ENCODE measurements around the gene CCDC50. TPM values are rescaled to one million over a fixed set of nuclear protein-coding genes. Genes with fewer than 3 reads are reported as not detected.

Gene CCDC50
- 77.2 and 77.7 TPM in 2 replicates for total RNA-seq (2021)
- Bru-seq, nascent RNA, result percentile 92 among the genes with signal in this experiment
- BruChase-seq, experiment 1, labeled RNA remaining after a 2-hour chase, result percentile 88 among the genes with signal in this experiment
- percentile 85 among the genes with signal in this experiment for BruChase-seq, experiment 2, labeled RNA remaining after a 6-hour chase
- long read RNA-seq, full-length matches to known transcripts, result 112 of 126 reads
- long read RNA-seq, partial matches to known transcripts, result 1 of 126 reads
- long read RNA-seq, other reads (novel, unspliced or antisense), result 13 of 126 reads

GRCh38 chr3:191328962-191329653, at the start of gene CCDC50:
TSS of gene CCDC50 (plus strand) at chr3:191329394. CDS start at chr3:191329675, 281 bp downstream.
- no peaks in the 10 kb centered on the region for H3K9me3 ChIP-seq (ENCODE audit: low read depth, low read length, poor library complexity, severe bottlenecking)
- intact Hi-C loops (cut with micrococcal nuclease; ENCODE audit: unreplicated experiment), result no loop called here
- POLR2A ChIA-PET (ENCODE audit: low non-redundant PET), result interaction anchor here (0.7 kb wide), 1 partner anchor 62 kb away, joined by 5 read pairs; no protein-coding TSS in a partner anchor
- DNase-seq (ENCODE audit: low spot score), result peak; percentile 76
- BruUV-seq (replicated peaks), result no TSS peak
- H3K4me1 ChIP-seq (ENCODE audit: insufficient read depth, low read length, poor library complexity, severe bottlenecking), result peaks cover 27% of the 10 kb centered on the region
- no peaks in the 10 kb centered on the region for H3K36me3 ChIP-seq (ENCODE audit: insufficient read depth, low read length, poor library complexity, severe bottlenecking)
- CTCF ChIA-PET, result no interaction called here
- no peak for TF ChIP-seq EZH2 (IDR thresholded peaks at IDR 0.05; ENCODE audit: borderline replicate concordance, low read depth, low read length, poor library complexity, severe bottlenecking)
- TF ChIP-seq, protein P1, sequence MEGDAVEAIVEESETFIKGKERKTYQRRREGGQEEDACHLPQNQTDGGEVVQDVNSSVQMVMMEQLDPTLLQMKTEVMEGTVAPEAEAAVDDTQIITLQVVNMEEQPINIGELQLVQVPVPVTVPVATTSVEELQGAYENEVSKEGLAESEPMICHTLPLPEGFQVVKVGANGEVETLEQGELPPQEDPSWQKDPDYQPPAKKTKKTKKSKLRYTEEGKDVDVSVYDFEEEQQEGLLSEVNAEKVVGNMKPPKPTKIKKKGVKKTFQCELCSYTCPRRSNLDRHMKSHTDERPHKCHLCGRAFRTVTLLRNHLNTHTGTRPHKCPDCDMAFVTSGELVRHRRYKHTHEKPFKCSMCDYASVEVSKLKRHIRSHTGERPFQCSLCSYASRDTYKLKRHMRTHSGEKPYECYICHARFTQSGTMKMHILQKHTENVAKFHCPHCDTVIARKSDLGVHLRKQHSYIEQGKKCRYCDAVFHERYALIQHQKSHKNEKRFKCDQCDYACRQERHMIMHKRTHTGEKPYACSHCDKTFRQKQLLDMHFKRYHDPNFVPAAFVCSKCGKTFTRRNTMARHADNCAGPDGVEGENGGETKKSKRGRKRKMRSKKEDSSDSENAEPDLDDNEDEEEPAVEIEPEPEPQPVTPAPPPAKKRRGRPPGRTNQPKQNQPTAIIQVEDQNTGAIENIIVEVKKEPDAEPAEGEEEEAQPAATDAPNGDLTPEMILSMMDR (conservative IDR thresholded peaks at IDR 0.05; ENCODE audit: low read depth, low read length), result no peak
- no peaks in the 10 kb centered on the region for H3K27me3 ChIP-seq (replicated peaks; ENCODE audit: insufficient read depth, low read depth, low read length, poor library complexity)
- H3K4me3 ChIP-seq (ENCODE audit: low read depth, low read length, poor library complexity, severe bottlenecking), result peak within 1 kb of the TSS; percentile 93
- H3K27ac ChIP-seq (ENCODE audit: low read depth, low read length, poor library complexity, severe bottlenecking), result peak within 1 kb of the TSS; percentile 93

- ChIA-PET CTCF (no interaction called here), POLR2A (ENCODE audit: low non-redundant PET) (interaction anchor here (0.5 kb wide), 1 partner anchor 233 kb away, joined by 3 read pairs; no protein-coding TSS in a partner anchor)
- H3K9me3 ChIP-seq (ENCODE audit: low read depth, low read length, poor library complexity, severe bottlenecking), result no peaks in the 10 kb centered on the region
- H3K4me3 ChIP-seq (ENCODE audit: low read depth, low read length, poor library complexity, severe bottlenecking), result no peak overlapping the region
- H3K4me1 ChIP-seq (ENCODE audit: insufficient read depth, low read length, poor library complexity, severe bottlenecking), result peaks cover 33% of the 10 kb centered on the region
- intact Hi-C loops (cut with micrococcal nuclease; ENCODE audit: unreplicated experiment), result no loop called here
- BruUV-seq (replicated peaks), result no TSS peak
- peak; percentile 45 for DNase-seq (ENCODE audit: low spot score)
- H3K36me3 ChIP-seq (ENCODE audit: insufficient read depth, low read length, poor library complexity, severe bottlenecking), result no peaks in the 10 kb centered on the region
- TF ChIP-seq EZH2 (IDR thresholded peaks at IDR 0.05; ENCODE audit: borderline replicate concordance, low read depth, low read length, poor library complexity, severe bottlenecking), result no peak
- TF ChIP-seq, protein P1 (conservative IDR thresholded peaks at IDR 0.05; ENCODE audit: low read depth, low read length), result no peak
- H3K27me3 ChIP-seq (replicated peaks; ENCODE audit: insufficient read depth, low read depth, low read length, poor library complexity), result no peaks in the 10 kb centered on the region
- no peak overlapping the region for H3K27ac ChIP-seq (ENCODE audit: low read depth, low read length, poor library complexity, severe bottlenecking)
Observed at GRCh38 chr3:191280111-191280510, 49.1 kb upstream of the CCDC50 start.

GRCh38 chr3:191280882-191281281, 48.3 kb upstream of the CCDC50 start:
- ChIA-PET POLR2A (ENCODE audit: low non-redundant PET) (interaction anchor here (0.5 kb wide), 1 partner anchor 234 kb away, joined by 3 read pairs; no protein-coding TSS in a partner anchor), CTCF (no interaction called here)
- no peak for TF ChIP-seq EZH2 (IDR thresholded peaks at IDR 0.05; ENCODE audit: borderline replicate concordance, low read depth, low read length, poor library complexity, severe bottlenecking)
- TF ChIP-seq, protein P1 (conservative IDR thresholded peaks at IDR 0.05; ENCODE audit: low read depth, low read length), result no peak
- Histone ChIP-seq H3K4me3 (ENCODE audit: low read depth, low read length, poor library complexity, severe bottlenecking) (peak overlapping the region; percentile 13), H3K27me3 (replicated peaks; ENCODE audit: insufficient read depth, low read depth, low read length, poor library complexity) (no peaks in the 10 kb centered on the region), H3K4me1 (ENCODE audit: insufficient read depth, low read length, poor library complexity, severe bottlenecking) (peaks cover 33% of the 10 kb centered on the region), H3K36me3 (ENCODE audit: insufficient read depth, low read length, poor library complexity, severe bottlenecking) (no peaks in the 10 kb centered on the region), H3K9me3 (ENCODE audit: low read depth, low read length, poor library complexity, severe bottlenecking) (no peaks in the 10 kb centered on the region), H3K27ac (ENCODE audit: low read depth, low read length, poor library complexity, severe bottlenecking) (no peak overlapping the region)
- intact Hi-C loops (cut with micrococcal nuclease; ENCODE audit: unreplicated experiment), result no loop called here
- BruUV-seq (replicated peaks), result no TSS peak
- DNase-seq (ENCODE audit: low spot score), result peak; percentile 10
